Keratinocyte (primary cell): ENCODE data around the gene MYO15B. TPM values are rescaled to one million over a fixed set of nuclear protein-coding genes. Genes with fewer than 3 reads are reported as not detected.

Experiments
- DNase-seq: peaks from one replicate; pipeline ENCODE4 v3.0.0-alpha.2; 2011; ENCODE audit warnings: low read depth, missing footprints, low spot score
- FAIRE-seq: peaks from 2 replicates; lab custom pipeline; 2011; peaks lifted over from hg19 to GRCh38; lab: Jason Lieb, UNC
- H2AFZ ChIP-seq: 2 replicates; pipeline ENCODE4 v1.6.0; 2012; ENCODE audit warnings: low read length, control low read depth, inconsistent platforms; ENCODE audit not compliant: control insufficient read depth
- H3K27ac ChIP-seq: 2 replicates; pipeline ENCODE4 v1.5.1; 2011; ENCODE audit warnings: low read length; ENCODE audit not compliant: control insufficient read depth, insufficient read depth
- H3K27me3 ChIP-seq: 3 replicates; pipeline ENCODE4 v1.6.0; 2011; ENCODE audit warnings: low read length; ENCODE audit not compliant: control insufficient read depth, insufficient read depth; ENCODE audit errors: extremely low read depth
- H3K36me3 ChIP-seq, 2 experiments: 2 replicates in 1 of 2; 3 replicates in 1 of 2; pipeline ENCODE4 v1.5.1; 2011; ENCODE audit warnings: low read length in 2 of 2, mild to moderate bottlenecking in 1 of 2; ENCODE audit not compliant: control insufficient read depth in 2 of 2, insufficient read depth in 2 of 2; ENCODE audit errors: extremely low read depth in 1 of 2
- H3K4me1 ChIP-seq: 3 replicates; pipeline ENCODE4 v1.5.1; 2011; ENCODE audit warnings: low read length; ENCODE audit not compliant: control insufficient read depth, insufficient read depth; ENCODE audit errors: extremely low read depth
- H3K4me2 ChIP-seq: 3 replicates; pipeline ENCODE4 v1.6.0; 2011; ENCODE audit warnings: low read depth, low read length; ENCODE audit not compliant: control insufficient read depth, insufficient read depth; ENCODE audit errors: extremely low read depth
- H3K4me3 ChIP-seq, 3 experiments: fragments of 200-600 bp in 1 of 3; sonication (generic) in 1 of 3; 2 replicates in 2 of 3; 3 replicates in 1 of 3; pipeline ENCODE4 v1.5.1; 2011 to 2016; ENCODE audit warnings: low read length in 3 of 3, mild to moderate bottlenecking in 3 of 3, control low read depth in 2 of 3, inconsistent platforms in 1 of 3, low read depth in 1 of 3, mixed read lengths in 1 of 3, mixed run types in 1 of 3, moderate library complexity in 1 of 3; ENCODE audit not compliant: control insufficient read depth in 2 of 3, insufficient read depth in 2 of 3; ENCODE audit errors: extremely low read depth in 1 of 3
- H3K79me2 ChIP-seq: 2 replicates; pipeline ENCODE4 v1.6.0; 2012; ENCODE audit warnings: low read length; ENCODE audit not compliant: control insufficient read depth, insufficient read depth
- H3K9ac ChIP-seq: 3 replicates; pipeline ENCODE4 v1.6.0; 2011; ENCODE audit warnings: low read length; ENCODE audit not compliant: control insufficient read depth, insufficient read depth; ENCODE audit errors: extremely low read depth
- H3K9me1 ChIP-seq: 3 replicates; pipeline ENCODE4 v1.6.0; 2011; ENCODE audit warnings: low read length; ENCODE audit not compliant: control insufficient read depth, insufficient read depth; ENCODE audit errors: extremely low read depth
- H3K9me3 ChIP-seq: 2 replicates; pipeline ENCODE4 v1.5.1; 2012; ENCODE audit warnings: low read depth, low read length; ENCODE audit not compliant: control insufficient read depth
- H4K20me1 ChIP-seq: 3 replicates; pipeline ENCODE4 v1.6.0; 2011; ENCODE audit warnings: low read length; ENCODE audit not compliant: control insufficient read depth, insufficient read depth; ENCODE audit errors: extremely low read depth
- CTCF ChIP-seq, 3 experiments: IDR thresholded peaks in 1 of 3; conservative IDR thresholded peaks in 1 of 3; optimal IDR thresholded peaks in 1 of 3; 2 replicates in 2 of 3; 3 replicates in 1 of 3; pipeline versions ENCODE3 to v1.5.1; 2011; ENCODE audit warnings: low read length in 3 of 3, mild to moderate bottlenecking in 3 of 3, moderate library complexity in 2 of 3, control low read depth in 1 of 3, inconsistent platforms in 1 of 3; ENCODE audit not compliant: insufficient read depth in 2 of 3; ENCODE audit errors: extremely low read depth in 1 of 3
- EZH2 ChIP-seq: IDR thresholded peaks from one replicate; pipeline ENCODE4 v1.6.1; 2012; ENCODE audit warnings: inconsistent platforms, mild to moderate bottlenecking, low read length, moderate library complexity
- dilution Hi-C: fragments of 300-500 bp; cut with MboI; formaldehyde crosslinking; loops from one replicate; pipeline ENCODE4 v1.7.0; 2020; ENCODE audit warnings: low sequenced_read_pairs; ENCODE audit not compliant: extremely low pct_ligation_motif_present
- polyA plus RNA-seq, 5 experiments: library from polyadenylated mRNA; depleted of rRNA in 3 of 5; stranded (reverse) in 3 of 5; stranded (forward) in 1 of 5; unstranded in 1 of 5; fragments of >200 nt; gene quantifications; 1 replicate in 1 of 5; 2 replicates in 3 of 5; 3 replicates in 1 of 5; pipeline versions ENCODE4 v1.2.1 to v1.2.3, GENCODE V29; 2011 to 2012; ENCODE audit warnings: missing spikeins in 2 of 5, low read depth in 1 of 5, low replicate concordance in 1 of 5

The MYO15B gene
- polyA plus RNA-seq, 1 donor (not counting 4 experiments of a cell fraction or from before 2014, with no cell fraction given) = 0.14 TPM

- no peaks in the 10 kb centered on the region for H3K79me2 ChIP-seq
- no peak overlapping the region for H2AFZ ChIP-seq
- H4K20me1 ChIP-seq = peaks cover 2% of the 10 kb centered on the region
- H3K27ac ChIP-seq = no peak overlapping the region
- peaks cover 16% of the 10 kb centered on the region for H3K4me1 ChIP-seq
- no peaks in the 10 kb centered on the region for H3K9me3 ChIP-seq
- DNase-seq (no peak), FAIRE-seq (no peak)
- dilution Hi-C loops = no loop called here
- H3K9me1 ChIP-seq = no peaks in the 10 kb centered on the region
- H3K9ac ChIP-seq = no peak overlapping the region
- TF ChIP-seq CTCF (optimal IDR thresholded peaks at IDR 0.05 in 1 of 3, IDR thresholded peaks at IDR 0.05 in 1 of 3, conservative IDR thresholded peaks at IDR 0.05 in 1 of 3; ENCODE audit: extremely low read depth in 1 of 3, insufficient read depth in 2 of 3, low read length in 3 of 3) = no peak
- TF ChIP-seq EZH2 = no peak
- H3K27me3 ChIP-seq = no peaks in the 10 kb centered on the region
- H3K36me3 ChIP-seq = peaks cover 0 to 2% of the 10 kb centered on the region in 2 experiments
- no peak overlapping the region for H3K4me2 ChIP-seq
- no peak overlapping the region for H3K4me3 ChIP-seq
These were observed 41.4 kb upstream of the MYO15B start for GRCh38 chr17:75546181-75546580.

GRCh38 chr17:75547091-75547490 is 40.5 kb upstream of the MYO15B start:
- Histone ChIP-seq H3K4me2 (no peak overlapping the region), H3K4me1 (peaks cover 16% of the 10 kb centered on the region), H2AFZ (no peak overlapping the region), H3K9me1 (no peaks in the 10 kb centered on the region), H3K27ac (no peak overlapping the region), H3K9me3 (no peaks in the 10 kb centered on the region), H3K4me3 (no peak overlapping the region), H3K27me3 (no peaks in the 10 kb centered on the region), H3K9ac (no peak overlapping the region), H4K20me1 (peaks cover 2% of the 10 kb centered on the region), H3K79me2 (no peaks in the 10 kb centered on the region), H3K36me3 (peaks cover 0 to 2% of the 10 kb centered on the region in 2 experiments)
- TF ChIP-seq EZH2 = no peak
- no peak for TF ChIP-seq CTCF (optimal IDR thresholded peaks at IDR 0.05 in 1 of 3, IDR thresholded peaks at IDR 0.05 in 1 of 3, conservative IDR thresholded peaks at IDR 0.05 in 1 of 3; ENCODE audit: extremely low read depth in 1 of 3, insufficient read depth in 2 of 3, low read length in 3 of 3)
- DNase-seq = no peak
- FAIRE-seq = no peak
- dilution Hi-C loops = no loop called here
